HCT116 (cell line): ENCODE results near the gene UBTD1. TPM values are rescaled to one million over a fixed set of nuclear protein-coding genes. Genes with fewer than 3 reads are reported as not detected.

Experiments used
- ATAC-seq: fragments of 200-7000 bp; cut with Tn5 transposase; 2 replicates; pipeline ENCODE4 v1.9.1; 2020; ENCODE audit warnings: mild to moderate bottlenecking, moderate library complexity
- BruUV-seq: library from RNA; stranded (reverse); fragments of 400-500 nt; replicated peaks from 2 replicates; lab custom pipeline; 2021; lab: Mats Ljungman, UMichigan
- CTCF ChIA-PET: fragments of 300-600 bp; sonication (Branson Sonifier 250); formaldehyde crosslinking; loops from one replicate; lab custom pipeline; 2021; ENCODE audit warnings: antibody characterized with exemption; lab: Charles Lee
- POLR2A ChIA-PET: fragments of 300-600, 350-600 bp; sonication (Branson Sonifier 250); formaldehyde crosslinking; loops from one replicate; lab custom pipeline; 2021; ENCODE audit warnings: antibody characterized with exemption; lab: Charles Lee
- RAD21 ChIA-PET, 2 experiments: fragments of 300-600 bp; sonication (Branson Sonifier 250); formaldehyde crosslinking; loops; one replicate each; lab custom pipeline; 2023; ENCODE audit warnings: low total read pairs in 2 of 2; ENCODE audit not compliant: uncharacterized antibody in 2 of 2, unreplicated experiment in 2 of 2, low non-redundant PET in 1 of 2; lab: Charles Lee
- DNase-seq: peaks from one replicate; pipeline ENCODE4 v3.0.0-alpha.2; 2010; ENCODE audit warnings: low read depth, low spot score
- H2AFZ ChIP-seq: fragments of 200-600 bp; shearing (Covaris generic), sonication (generic); 2 replicates; pipeline ENCODE4 v1.6.1; 2017; ENCODE audit warnings: low read depth, mixed run types, mixed read lengths, antibody characterized with exemption, low read length; ENCODE audit not compliant: poor library complexity, severe bottlenecking
- H3K27ac ChIP-seq: 2 replicates; pipeline ENCODE4 v1.5.1; 2012; ENCODE audit warnings: low read depth, low read length
- H3K27me3 ChIP-seq: fragments of 200-600 bp; sonication (generic); 2 replicates; pipeline ENCODE4 v1.6.1; 2016; ENCODE audit warnings: mixed run types, low read length, mixed read lengths; ENCODE audit not compliant: insufficient read depth
- H3K36me3 ChIP-seq, 2 experiments: fragments of 200-500 bp in 1 of 2; fragments of 200-600 bp in 1 of 2; sonication (Bioruptor generic) in 1 of 2; sonication (generic) in 1 of 2; 2 replicates each; pipeline versions ENCODE4 v1.5.1 to v1.6.1; 2014 to 2016; ENCODE audit warnings: low read length in 2 of 2, inconsistent platforms in 1 of 2, mixed read lengths in 1 of 2, mixed run types in 1 of 2; ENCODE audit not compliant: insufficient read depth in 2 of 2, control insufficient read depth in 1 of 2
- H3K4me1 ChIP-seq, 2 experiments: fragments of 200-600 bp in 1 of 2; sonication (generic) in 1 of 2; 2 replicates each; pipeline versions ENCODE4 v1.5.1 to v1.6.1; 2012 to 2017; ENCODE audit warnings: low read length in 2 of 2, inconsistent platforms in 1 of 2, mild to moderate bottlenecking in 1 of 2, mixed read lengths in 1 of 2, mixed run types in 1 of 2, moderate library complexity in 1 of 2; ENCODE audit not compliant: insufficient read depth in 2 of 2, control insufficient read depth in 1 of 2
- H3K4me2 ChIP-seq: fragments of 200-600 bp; sonication (generic); 2 replicates; pipeline ENCODE4 v1.6.1; 2017; ENCODE audit warnings: mixed run types, low read length, mixed read lengths
- H3K4me3 ChIP-seq, 2 experiments: fragments of 200-600 bp in 1 of 2; sonication (generic) in 1 of 2; replicated peaks in 1 of 2; 2 replicates each; pipeline ENCODE4 v1.5.1; 2011 to 2016; ENCODE audit warnings: low read length in 2 of 2, control low read depth in 1 of 2, low read depth in 1 of 2, mild to moderate bottlenecking in 1 of 2, mixed read lengths in 1 of 2, mixed run types in 1 of 2
- H3K79me2 ChIP-seq: fragments of 200-600 bp; sonication (generic); 2 replicates; pipeline ENCODE4 v1.6.1; 2017; ENCODE audit warnings: mild to moderate bottlenecking, mixed run types, low read length, moderate library complexity, mixed read lengths; ENCODE audit not compliant: insufficient read depth
- H3K9ac ChIP-seq: fragments of 200-600 bp; sonication (generic); 2 replicates; pipeline ENCODE4 v1.6.1; 2016; ENCODE audit warnings: low read length, mixed read lengths
- H3K9me2 ChIP-seq: fragments of 200-600 bp; sonication (generic), shearing (Covaris generic); 2 replicates; pipeline ENCODE4 v1.6.1; 2017; ENCODE audit warnings: mixed run types, mild to moderate bottlenecking, moderate library complexity; ENCODE audit not compliant: insufficient read depth
- H3K9me3 ChIP-seq, 2 experiments: fragments of 200-500 bp in 1 of 2; fragments of 200-600 bp in 1 of 2; sonication (Bioruptor generic) in 1 of 2; sonication (generic) in 1 of 2; 2 replicates each; pipeline ENCODE4 v1.6.1; 2014 to 2017; ENCODE audit warnings: low read length in 2 of 2, mixed read lengths in 2 of 2, inconsistent platforms in 1 of 2, low read depth in 1 of 2, mild to moderate bottlenecking in 1 of 2, mixed run types in 1 of 2, moderate library complexity in 1 of 2; ENCODE audit not compliant: control insufficient read depth in 1 of 2, insufficient read depth in 1 of 2
- H4K20me1 ChIP-seq: fragments of 200-600 bp; sonication (generic), shearing (Covaris generic); 2 replicates; pipeline ENCODE4 v1.6.1; 2017; ENCODE audit warnings: mixed run types, mild to moderate bottlenecking, moderate library complexity; ENCODE audit not compliant: insufficient read depth
- EGR1 ChIP-seq: IDR thresholded peaks from 2 replicates; pipeline ENCODE4 v1.6.1; 2012; ENCODE audit warnings: low read depth
- ELF1 ChIP-seq: IDR thresholded peaks from 2 replicates; pipeline ENCODE4 v1.6.1; 2012; ENCODE audit warnings: low read depth, borderline replicate concordance
- FOSL1 ChIP-seq: IDR thresholded peaks from 2 replicates; pipeline ENCODE4 v1.6.1; 2012; ENCODE audit warnings: low read depth
- JUND ChIP-seq: IDR thresholded peaks from 2 replicates; pipeline ENCODE4 v1.6.1; 2012
- POLR2AphosphoS5 ChIP-seq: IDR thresholded peaks from 2 replicates; pipeline ENCODE4 v1.6.1; 2011; ENCODE audit warnings: mild to moderate bottlenecking, low read depth, low read length, moderate library complexity
- RAD21 ChIP-seq: IDR thresholded peaks from 2 replicates; pipeline ENCODE4 v1.6.1; 2012; ENCODE audit warnings: low read depth, mild to moderate bottlenecking
- SRF ChIP-seq: IDR thresholded peaks from 2 replicates; pipeline ENCODE4 v1.6.1; 2012; ENCODE audit warnings: low read depth
- TCF7L2 ChIP-seq: IDR thresholded peaks from 2 replicates; pipeline ENCODE4 v1.7.0; 2011; ENCODE audit warnings: borderline replicate concordance, inconsistent platforms; ENCODE audit not compliant: insufficient read depth, insufficient read length; ENCODE audit errors: extremely low read depth
- YY1 ChIP-seq: IDR thresholded peaks from 2 replicates; pipeline ENCODE4 v1.6.1; 2011; ENCODE audit warnings: low read length, low read depth, moderate library complexity, mild to moderate bottlenecking; ENCODE audit not compliant: insufficient replicate concordance; ENCODE audit errors: extremely low read depth
- ZFX ChIP-seq: fragments of 450-650 bp; IDR thresholded peaks from 2 replicates; pipeline ENCODE4 v1.6.1; 2017
- intact Hi-C: fragments of 100-400 bp; cut with micrococcal nuclease; formaldehyde crosslinking; loops from 2 replicates; pipeline ENCODE4 v1.10.0; 2022
- total RNA-seq: library from RNA; stranded (reverse); gene quantifications from one replicate; pipeline ENCODE4 v1.2.1, GENCODE V29; 2021; ENCODE audit not compliant: unreplicated experiment
- TF ChIP-seq, protein P1 (sequence below), 3 experiments: fragments of 200-600 bp in 1 of 3; sonication (generic) in 1 of 3; IDR thresholded peaks in 2 of 3; conservative IDR thresholded peaks in 1 of 3; 2 replicates each; pipeline ENCODE4 v1.5.1; 2012 to 2017; ENCODE audit warnings: low read depth in 2 of 3, low read length in 2 of 3, antibody characterized with exemption in 1 of 3, borderline replicate concordance in 1 of 3, control low read depth in 1 of 3, mild to moderate bottlenecking in 1 of 3, mixed read lengths in 1 of 3, mixed run types in 1 of 3, moderate library complexity in 1 of 3; ENCODE audit not compliant: insufficient read depth in 1 of 3
- TF ChIP-seq, protein P2 (sequence below): IDR thresholded peaks from 2 replicates; pipeline ENCODE4 v1.6.1; 2012; ENCODE audit warnings: low read depth
- TF ChIP-seq, protein P3 (sequence below): IDR thresholded peaks from 2 replicates; pipeline ENCODE4 v1.6.1; 2012

The UBTD1 gene
- total RNA-seq, 1 experiment from 2014 or later, result 12.8 TPM

DNA sequence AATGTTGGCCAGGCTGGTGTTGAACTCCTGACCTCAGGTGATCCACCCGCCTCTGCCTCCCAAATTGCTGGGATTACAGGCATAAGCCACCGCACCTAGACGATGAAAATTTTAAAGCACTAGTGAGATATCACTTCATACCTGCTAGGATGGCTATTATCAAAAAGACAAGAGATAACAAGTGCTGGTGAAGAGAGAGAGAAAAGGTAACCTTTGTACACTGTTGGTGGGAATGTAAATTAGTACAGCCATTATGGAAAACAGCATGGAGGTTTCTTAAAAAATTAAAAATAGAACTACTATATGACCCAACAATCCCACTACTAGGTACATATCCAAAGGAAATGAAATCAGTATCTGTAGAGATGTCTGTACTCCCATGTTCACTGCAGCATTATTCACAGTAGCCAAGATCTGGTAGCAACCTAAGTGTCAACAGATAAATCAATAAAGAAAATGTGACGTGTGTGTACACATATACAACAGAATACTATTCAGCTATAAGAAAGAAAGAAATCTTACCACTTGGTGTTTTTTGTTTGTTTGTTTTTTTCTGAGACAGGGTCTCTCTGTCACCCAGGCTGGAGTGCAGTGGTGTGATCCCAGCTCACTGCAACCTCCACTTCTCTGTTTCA lies 13.0 kb upstream of the UBTD1 start:
- H3K4me3 ChIP-seq, result no peak overlapping the region
- H3K36me3 ChIP-seq, result peaks cover 6 to 8% of the 10 kb centered on the region in 2 experiments; a peak in 3 of 4 replicates
- DNase-seq, result no peak
- TF ChIP-seq, protein P1, sequence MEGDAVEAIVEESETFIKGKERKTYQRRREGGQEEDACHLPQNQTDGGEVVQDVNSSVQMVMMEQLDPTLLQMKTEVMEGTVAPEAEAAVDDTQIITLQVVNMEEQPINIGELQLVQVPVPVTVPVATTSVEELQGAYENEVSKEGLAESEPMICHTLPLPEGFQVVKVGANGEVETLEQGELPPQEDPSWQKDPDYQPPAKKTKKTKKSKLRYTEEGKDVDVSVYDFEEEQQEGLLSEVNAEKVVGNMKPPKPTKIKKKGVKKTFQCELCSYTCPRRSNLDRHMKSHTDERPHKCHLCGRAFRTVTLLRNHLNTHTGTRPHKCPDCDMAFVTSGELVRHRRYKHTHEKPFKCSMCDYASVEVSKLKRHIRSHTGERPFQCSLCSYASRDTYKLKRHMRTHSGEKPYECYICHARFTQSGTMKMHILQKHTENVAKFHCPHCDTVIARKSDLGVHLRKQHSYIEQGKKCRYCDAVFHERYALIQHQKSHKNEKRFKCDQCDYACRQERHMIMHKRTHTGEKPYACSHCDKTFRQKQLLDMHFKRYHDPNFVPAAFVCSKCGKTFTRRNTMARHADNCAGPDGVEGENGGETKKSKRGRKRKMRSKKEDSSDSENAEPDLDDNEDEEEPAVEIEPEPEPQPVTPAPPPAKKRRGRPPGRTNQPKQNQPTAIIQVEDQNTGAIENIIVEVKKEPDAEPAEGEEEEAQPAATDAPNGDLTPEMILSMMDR (IDR thresholded peaks at IDR 0.05 in 2 of 3, conservative IDR thresholded peaks at IDR 0.05 in 1 of 3; ENCODE audit: borderline replicate concordance in 1 of 3, insufficient read depth in 1 of 3, low read depth in 2 of 3, low read length in 2 of 3), result no peak
- no peak for TF ChIP-seq SRF
- no peak for TF ChIP-seq YY1
- no peak for TF ChIP-seq RAD21
- no peak for TF ChIP-seq JUND
- no peak for TF ChIP-seq FOSL1
- TF ChIP-seq, protein P2, sequence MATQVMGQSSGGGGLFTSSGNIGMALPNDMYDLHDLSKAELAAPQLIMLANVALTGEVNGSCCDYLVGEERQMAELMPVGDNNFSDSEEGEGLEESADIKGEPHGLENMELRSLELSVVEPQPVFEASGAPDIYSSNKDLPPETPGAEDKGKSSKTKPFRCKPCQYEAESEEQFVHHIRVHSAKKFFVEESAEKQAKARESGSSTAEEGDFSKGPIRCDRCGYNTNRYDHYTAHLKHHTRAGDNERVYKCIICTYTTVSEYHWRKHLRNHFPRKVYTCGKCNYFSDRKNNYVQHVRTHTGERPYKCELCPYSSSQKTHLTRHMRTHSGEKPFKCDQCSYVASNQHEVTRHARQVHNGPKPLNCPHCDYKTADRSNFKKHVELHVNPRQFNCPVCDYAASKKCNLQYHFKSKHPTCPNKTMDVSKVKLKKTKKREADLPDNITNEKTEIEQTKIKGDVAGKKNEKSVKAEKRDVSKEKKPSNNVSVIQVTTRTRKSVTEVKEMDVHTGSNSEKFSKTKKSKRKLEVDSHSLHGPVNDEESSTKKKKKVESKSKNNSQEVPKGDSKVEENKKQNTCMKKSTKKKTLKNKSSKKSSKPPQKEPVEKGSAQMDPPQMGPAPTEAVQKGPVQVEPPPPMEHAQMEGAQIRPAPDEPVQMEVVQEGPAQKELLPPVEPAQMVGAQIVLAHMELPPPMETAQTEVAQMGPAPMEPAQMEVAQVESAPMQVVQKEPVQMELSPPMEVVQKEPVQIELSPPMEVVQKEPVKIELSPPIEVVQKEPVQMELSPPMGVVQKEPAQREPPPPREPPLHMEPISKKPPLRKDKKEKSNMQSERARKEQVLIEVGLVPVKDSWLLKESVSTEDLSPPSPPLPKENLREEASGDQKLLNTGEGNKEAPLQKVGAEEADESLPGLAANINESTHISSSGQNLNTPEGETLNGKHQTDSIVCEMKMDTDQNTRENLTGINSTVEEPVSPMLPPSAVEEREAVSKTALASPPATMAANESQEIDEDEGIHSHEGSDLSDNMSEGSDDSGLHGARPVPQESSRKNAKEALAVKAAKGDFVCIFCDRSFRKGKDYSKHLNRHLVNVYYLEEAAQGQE, result no peak
- TF ChIP-seq TCF7L2, result no peak
- TF ChIP-seq EGR1, result no peak
- TF ChIP-seq ELF1, result no peak
- no peak for TF ChIP-seq POLR2AphosphoS5
- TF ChIP-seq ZFX, result no peak
- TF ChIP-seq, protein P3, sequence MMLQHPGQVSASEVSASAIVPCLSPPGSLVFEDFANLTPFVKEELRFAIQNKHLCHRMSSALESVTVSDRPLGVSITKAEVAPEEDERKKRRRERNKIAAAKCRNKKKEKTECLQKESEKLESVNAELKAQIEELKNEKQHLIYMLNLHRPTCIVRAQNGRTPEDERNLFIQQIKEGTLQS, result no peak
- TF ChIP-seq, all 23 proteins: peak for 0
- no peaks in the 10 kb centered on the region for H3K9me3 ChIP-seq
- ChIA-PET RAD21 (no interaction called here), POLR2A (no interaction called here), CTCF (no interaction called here)
- no peaks in the 10 kb centered on the region for H3K9me2 ChIP-seq
- intact Hi-C loops, result no loop called here
- no peaks in the 10 kb centered on the region; a peak in 1 of 4 replicates for H3K4me1 ChIP-seq
- no TSS peak for BruUV-seq
- no peaks in the 10 kb centered on the region for H3K27me3 ChIP-seq
- no peak overlapping the region for H3K27ac ChIP-seq
- peaks cover 2% of the 10 kb centered on the region; the same call in 1 of the 2 replicates for H4K20me1 ChIP-seq
- H3K9ac ChIP-seq, result no peak overlapping the region
- H2AFZ ChIP-seq, result no peak overlapping the region
- no peak for ATAC-seq
- no peak overlapping the region for H3K4me2 ChIP-seq
- H3K79me2 ChIP-seq, result peaks cover 88% of the 10 kb centered on the region
